GM12891 (cell line): ENCODE results near the gene ZNF501.

Experiments used
- DNase-seq: peaks from one replicate; pipeline ENCODE4 v3.0.0; 2011; ENCODE audit warnings: low spot score; ENCODE audit not compliant: insufficient read length
- FAIRE-seq: peaks from 2 replicates; lab custom pipeline; 2011; peaks lifted over from hg19 to GRCh38; lab: Jason Lieb, UNC
- PAX5 ChIP-seq: IDR thresholded peaks from 2 replicates; pipeline ENCODE4 v1.6.1; 2011; ENCODE audit warnings: low read length, moderate library complexity, mild to moderate bottlenecking; ENCODE audit not compliant: insufficient read depth, severe bottlenecking
- POLR2A ChIP-seq: IDR thresholded peaks from 2 replicates; pipeline ENCODE4 v1.6.1; 2011; ENCODE audit warnings: low read depth, low read length, control low read depth
- POLR2AphosphoS5 ChIP-seq: IDR thresholded peaks from 2 replicates; pipeline ENCODE4 v1.6.1; 2011; ENCODE audit warnings: low read depth, low read length, control low read depth
- POU2F2 ChIP-seq: IDR thresholded peaks from 2 replicates; pipeline ENCODE4 v1.6.1; 2011; ENCODE audit warnings: low read depth, mild to moderate bottlenecking, control low read depth, low read length, moderate library complexity
- SPI1 ChIP-seq: IDR thresholded peaks from 2 replicates; pipeline ENCODE4 v1.6.1; 2011; ENCODE audit warnings: low read depth, low read length, control low read depth
- TAF1 ChIP-seq: IDR thresholded peaks from 2 replicates; pipeline ENCODE4 v1.6.1; 2011; ENCODE audit warnings: low read depth, low read length, control low read depth

Gene ZNF501

GRCh38 chr3:44734646-44735168 is 5.3 kb downstream of the ZNF501 start:
- no peak for FAIRE-seq
- TF ChIP-seq POLR2AphosphoS5 (no peak), PAX5 (no peak), SPI1 (no peak)
- no peak for DNase-seq

DNA sequence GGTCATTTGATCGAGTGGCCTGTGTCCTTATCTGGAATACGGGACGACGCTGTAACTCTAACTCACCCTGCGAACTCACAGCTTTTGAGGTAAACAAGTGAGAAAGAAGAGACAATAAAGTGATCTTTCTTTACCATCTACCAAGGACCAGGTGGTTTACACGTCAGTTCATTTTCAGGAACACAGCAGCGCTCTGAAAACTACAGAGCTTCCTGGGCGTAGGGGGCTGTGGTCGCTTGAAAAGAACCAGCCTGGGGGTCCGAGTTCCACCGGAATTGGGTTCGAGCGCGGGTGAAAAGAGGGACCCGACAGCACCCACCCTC is 31.6 kb downstream of the ZNF501 start:
- TF ChIP-seq SPI1: no peak
- TF ChIP-seq PAX5: no peak
- no peak for TF ChIP-seq TAF1
- TF ChIP-seq POU2F2: no peak
- no peak for TF ChIP-seq POLR2A
- TF ChIP-seq POLR2AphosphoS5: no peak
- no peak for DNase-seq
- FAIRE-seq: no peak

GRCh38 chr3:44761424-44762169 is 32.2 kb downstream of the ZNF501 start, which contains the start of the genes KIAA1143 and KIF15:
TSS of gene KIAA1143 (minus strand) at chr3:44761619. CDS start at chr3:44761602, 17 bp downstream.
TSS of gene KIF15 (plus strand) at chr3:44761794. CDS start at chr3:44761866, 72 bp downstream.
- peak; percentile 50 for DNase-seq
- peak; percentile 94 for TF ChIP-seq POU2F2
- TF ChIP-seq TAF1: peak; percentile 72
- no peak for TF ChIP-seq SPI1
- TF ChIP-seq PAX5: peak; percentile 24
- TF ChIP-seq POLR2AphosphoS5: peak; percentile 89
- peak; percentile 79 for TF ChIP-seq POLR2A
- peak; percentile 96 for FAIRE-seq

DNA sequence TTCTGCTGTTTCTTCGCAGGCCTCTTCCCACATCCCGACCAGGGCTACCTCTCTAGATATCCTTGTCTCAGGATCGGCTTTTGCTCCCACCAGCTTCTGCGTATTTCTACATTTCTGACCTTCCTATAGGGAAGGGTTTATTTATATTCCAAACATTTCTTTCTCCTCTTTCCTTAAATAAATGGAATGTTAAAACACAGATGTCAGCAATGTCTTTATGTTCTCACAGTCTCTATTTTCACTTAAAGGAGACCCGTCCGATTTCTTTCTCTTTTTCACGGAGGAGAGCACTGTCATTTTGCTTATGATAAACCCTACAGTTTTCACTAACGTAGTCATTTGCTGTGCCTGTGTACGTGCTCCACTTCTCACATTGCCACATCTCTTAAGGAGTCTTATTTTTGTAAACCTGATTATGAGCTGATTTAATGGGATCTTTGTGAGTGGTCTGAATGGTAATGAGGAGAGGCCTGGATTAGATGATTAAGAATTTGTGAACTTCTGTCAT is 32.8 kb downstream of the ZNF501 start:
- no peak for FAIRE-seq
- TF ChIP-seq PAX5 (no peak), TAF1 (no peak), POLR2A (no peak), POLR2AphosphoS5 (no peak), POU2F2 (no peak), SPI1 (no peak)
- DNase-seq: no peak

GRCh38 chr3:44762690-44763089 is 33.3 kb downstream of the ZNF501 start:
- TF ChIP-seq SPI1 (no peak), POU2F2 (no peak), PAX5 (no peak), POLR2A (no peak), POLR2AphosphoS5 (no peak), TAF1 (no peak)
- FAIRE-seq (no peak), DNase-seq (no peak)

- TF ChIP-seq POU2F2 (no peak), POLR2A (no peak), SPI1 (no peak), PAX5 (no peak)
- FAIRE-seq: no peak
These were observed 34.8 kb downstream of the ZNF501 start for GRCh38 chr3:44764248-44764647.

DNA sequence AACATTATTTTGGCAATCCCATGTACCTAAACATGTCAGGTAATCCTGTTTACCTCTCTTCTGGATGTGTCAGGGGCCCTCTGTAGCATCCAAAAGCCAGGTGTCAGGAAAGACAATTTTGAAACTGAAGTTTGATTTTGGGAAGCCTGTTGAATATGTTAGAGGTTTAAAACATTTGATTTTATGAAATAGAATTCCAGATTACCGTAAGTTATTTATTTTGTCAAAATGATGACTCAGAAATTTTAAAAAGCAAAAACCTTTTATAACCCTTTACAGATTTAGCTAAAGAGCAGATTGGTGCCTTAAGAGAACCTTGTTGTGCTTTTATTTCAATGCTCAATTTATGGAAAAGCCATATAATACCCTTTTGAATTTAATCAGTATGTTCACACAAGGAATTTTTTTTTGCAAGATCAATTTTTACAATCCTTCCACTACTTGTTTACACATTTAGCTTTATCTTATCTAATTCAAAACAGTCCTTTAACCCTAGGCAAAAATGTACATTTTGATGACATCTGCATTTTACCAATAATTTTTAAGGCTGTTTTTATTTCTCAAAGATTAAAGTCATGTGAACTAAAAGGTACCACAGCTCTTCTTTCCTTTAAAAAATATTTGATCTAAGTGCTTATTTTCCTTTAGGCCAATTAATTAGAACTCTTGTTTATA is 42.1 kb downstream of the ZNF501 start:
- DNase-seq: no peak
- FAIRE-seq: no peak
- no peak for TF ChIP-seq POU2F2
- no peak for TF ChIP-seq POLR2A
- TF ChIP-seq TAF1: no peak
- TF ChIP-seq PAX5: no peak
- TF ChIP-seq SPI1: no peak
- no peak for TF ChIP-seq POLR2AphosphoS5

More at GRCh38 chr3:44764248-44764647, 34.8 kb downstream of the ZNF501 start:
- no peak for DNase-seq

GRCh38 chr3:44772099-44772442 is 42.6 kb downstream of the ZNF501 start:
- DNase-seq (no peak), FAIRE-seq (no peak)
- TF ChIP-seq POU2F2: no peak
- no peak for TF ChIP-seq TAF1
- no peak for TF ChIP-seq POLR2AphosphoS5
- no peak for TF ChIP-seq SPI1
- TF ChIP-seq POLR2A: no peak
- no peak for TF ChIP-seq PAX5

- DNase-seq (no peak), FAIRE-seq (no peak)
- TF ChIP-seq POLR2AphosphoS5 (no peak), PAX5 (no peak), TAF1 (no peak), POU2F2 (no peak), POLR2A (no peak), SPI1 (no peak)
These were observed 53.5 kb downstream of the ZNF501 start for GRCh38 chr3:44782891-44783290.
